ENCODE measurements around the gene LTBR. TPM values are rescaled to one million over a fixed set of nuclear protein-coding genes. Genes with fewer than 3 reads are reported as not detected.
"Not testable (repeated sequence)": the region's sequence is repeated elsewhere in the genome, so short reads cannot be mapped to it uniquely, and the experiment has no call there.

LTBR gene
- total RNA-seq: 29.8 TPM

- H3K9me3 ChIP-seq (ENCODE audit: low read depth, low read length): no peaks in the 10 kb centered on the region
- H3K4me1 ChIP-seq (ENCODE audit: insufficient read depth, low read length): peaks cover 59% of the 10 kb centered on the region
- peak within 1 kb of the TSS; percentile 52 for H3K4me3 ChIP-seq (ENCODE audit: low read length)
- no peaks in the 10 kb centered on the region for H3K27me3 ChIP-seq (ENCODE audit: insufficient read depth, low read length)
Measured at GRCh38 chr12:6383572-6384498, at the start of gene LTBR. LTBR (plus strand) TSS chr12:6384162; CDS start chr12:6384359, 197 bp downstream.

- Histone ChIP-seq H3K4me3 (ENCODE audit: low read length) (no peak overlapping the region), H3K4me1 (ENCODE audit: insufficient read depth, low read length) (peaks cover 97% of the 10 kb centered on the region), H3K9me3 (ENCODE audit: low read depth, low read length) (no peaks in the 10 kb centered on the region), H3K27me3 (ENCODE audit: insufficient read depth, low read length) (no peaks in the 10 kb centered on the region)
Measured at GRCh38 chr12:6334359-6334758, 49.6 kb upstream of the LTBR start.

DNA sequence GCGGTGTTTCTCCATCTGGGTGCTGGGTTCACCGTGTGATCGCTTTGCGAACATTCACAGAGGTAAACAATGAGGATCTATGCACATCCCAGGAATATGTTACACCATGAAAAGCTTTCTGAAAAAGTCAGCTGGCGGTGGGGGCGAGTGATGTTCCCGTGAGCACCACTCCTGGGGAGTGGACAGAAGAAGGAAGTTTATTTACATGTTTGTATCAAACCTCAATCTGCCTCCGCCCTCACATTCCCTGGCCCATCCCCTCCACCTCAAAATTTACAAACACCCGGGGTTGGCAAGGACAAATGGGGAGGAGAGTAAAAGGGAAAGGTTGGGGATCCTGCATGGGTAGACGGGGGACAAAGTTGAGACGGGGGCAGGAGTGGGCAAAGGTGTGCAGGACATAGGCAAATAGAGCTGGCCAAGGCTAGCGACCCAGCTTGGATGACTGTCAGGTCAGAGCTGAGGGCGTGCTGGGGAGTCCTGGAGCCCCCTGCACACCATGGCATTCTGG lies 49.0 kb upstream of the LTBR start:
- peak overlapping the region; percentile 91 for H3K4me3 ChIP-seq (ENCODE audit: low read length)
- H3K4me1 ChIP-seq (ENCODE audit: insufficient read depth, low read length): peaks cover 97% of the 10 kb centered on the region
- H3K27me3 ChIP-seq (ENCODE audit: insufficient read depth, low read length): no peaks in the 10 kb centered on the region
- H3K9me3 ChIP-seq (ENCODE audit: low read depth, low read length): no peaks in the 10 kb centered on the region

GRCh38 chr12:6335451-6336078 lies 48.4 kb upstream of the LTBR start:
- no peaks in the 10 kb centered on the region for H3K27me3 ChIP-seq (ENCODE audit: insufficient read depth, low read length)
- no peaks in the 10 kb centered on the region for H3K9me3 ChIP-seq (ENCODE audit: low read depth, low read length)
- peak overlapping the region; percentile 91 for H3K4me3 ChIP-seq (ENCODE audit: low read length)
- peaks cover 94% of the 10 kb centered on the region for H3K4me1 ChIP-seq (ENCODE audit: insufficient read depth, low read length)

GRCh38 chr12:6336079-6336888 lies 47.7 kb upstream of the LTBR start:
- H3K4me3 ChIP-seq (ENCODE audit: low read length): peak overlapping the region; percentile 91
- peaks cover 88% of the 10 kb centered on the region for H3K4me1 ChIP-seq (ENCODE audit: insufficient read depth, low read length)
- no peaks in the 10 kb centered on the region for H3K9me3 ChIP-seq (ENCODE audit: low read depth, low read length)
- H3K27me3 ChIP-seq (ENCODE audit: insufficient read depth, low read length): no peaks in the 10 kb centered on the region

GRCh38 chr12:6336889-6337853 lies 46.8 kb upstream of the LTBR start:
- H3K4me1 ChIP-seq (ENCODE audit: insufficient read depth, low read length): peaks cover 82% of the 10 kb centered on the region
- no peaks in the 10 kb centered on the region for H3K9me3 ChIP-seq (ENCODE audit: low read depth, low read length)
- peak overlapping the region; percentile 91 for H3K4me3 ChIP-seq (ENCODE audit: low read length)
- no peaks in the 10 kb centered on the region for H3K27me3 ChIP-seq (ENCODE audit: insufficient read depth, low read length)

GRCh38 chr12:6337958-6338433 lies 46.0 kb upstream of the LTBR start:
- Histone ChIP-seq H3K4me1 (ENCODE audit: insufficient read depth, low read length) (peaks cover 82% of the 10 kb centered on the region), H3K27me3 (ENCODE audit: insufficient read depth, low read length) (no peaks in the 10 kb centered on the region), H3K9me3 (ENCODE audit: low read depth, low read length) (no peaks in the 10 kb centered on the region), H3K4me3 (ENCODE audit: low read length) (peak overlapping the region; percentile 91)

GRCh38 chr12:6338536-6338935 lies 45.4 kb upstream of the LTBR start:
- H3K4me3 ChIP-seq (ENCODE audit: low read length): peak overlapping the region; percentile 91
- not testable (repeated sequence) for H3K9me3 ChIP-seq (ENCODE audit: low read depth, low read length); H3K27me3 ChIP-seq (ENCODE audit: insufficient read depth, low read length)
- H3K4me1 ChIP-seq (ENCODE audit: insufficient read depth, low read length): peaks cover 82% of the 10 kb centered on the region

GRCh38 chr12:6338955-6339354 lies 45.0 kb upstream of the LTBR start:
- Histone ChIP-seq H3K4me1 (ENCODE audit: insufficient read depth, low read length) (peaks cover 82% of the 10 kb centered on the region), H3K9me3 (ENCODE audit: low read depth, low read length) (no peaks in the 10 kb centered on the region), H3K4me3 (ENCODE audit: low read length) (peak overlapping the region; percentile 91), H3K27me3 (ENCODE audit: insufficient read depth, low read length) (no peaks in the 10 kb centered on the region)

DNA sequence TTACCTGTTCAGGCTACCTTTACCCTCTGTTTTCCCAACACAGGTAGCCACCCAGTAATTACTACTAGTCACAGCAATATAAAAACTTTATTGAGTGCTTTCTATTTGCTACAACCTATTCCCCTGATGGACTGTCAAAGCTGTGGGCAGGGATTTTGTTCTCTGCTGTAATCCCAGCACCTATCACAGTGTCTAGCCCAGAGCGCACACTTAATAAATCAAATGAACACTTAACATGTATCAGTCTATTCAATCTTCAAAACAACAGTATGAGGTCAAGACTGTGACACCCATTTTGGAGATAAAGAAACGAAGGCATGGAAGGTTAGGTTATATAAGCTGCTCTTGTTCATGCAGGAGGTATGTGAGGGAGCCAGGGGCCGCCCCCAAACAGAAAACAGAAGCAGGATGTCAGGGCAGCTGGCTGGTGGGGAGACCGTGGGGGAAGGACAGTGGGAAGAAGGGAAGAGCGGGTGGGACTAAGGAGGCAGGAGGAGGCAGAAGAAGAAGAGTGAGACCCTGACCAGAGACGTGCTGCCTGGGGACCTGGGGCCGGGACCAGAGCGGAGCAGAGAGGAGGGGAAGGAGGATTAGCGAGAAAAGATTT lies 43.8 kb upstream of the LTBR start:
- peak overlapping the region; percentile 91 for H3K4me3 ChIP-seq (ENCODE audit: low read length)
- H3K9me3 ChIP-seq (ENCODE audit: low read depth, low read length): no peaks in the 10 kb centered on the region
- no peaks in the 10 kb centered on the region for H3K27me3 ChIP-seq (ENCODE audit: insufficient read depth, low read length)
- peaks cover 74% of the 10 kb centered on the region for H3K4me1 ChIP-seq (ENCODE audit: insufficient read depth, low read length)

DNA sequence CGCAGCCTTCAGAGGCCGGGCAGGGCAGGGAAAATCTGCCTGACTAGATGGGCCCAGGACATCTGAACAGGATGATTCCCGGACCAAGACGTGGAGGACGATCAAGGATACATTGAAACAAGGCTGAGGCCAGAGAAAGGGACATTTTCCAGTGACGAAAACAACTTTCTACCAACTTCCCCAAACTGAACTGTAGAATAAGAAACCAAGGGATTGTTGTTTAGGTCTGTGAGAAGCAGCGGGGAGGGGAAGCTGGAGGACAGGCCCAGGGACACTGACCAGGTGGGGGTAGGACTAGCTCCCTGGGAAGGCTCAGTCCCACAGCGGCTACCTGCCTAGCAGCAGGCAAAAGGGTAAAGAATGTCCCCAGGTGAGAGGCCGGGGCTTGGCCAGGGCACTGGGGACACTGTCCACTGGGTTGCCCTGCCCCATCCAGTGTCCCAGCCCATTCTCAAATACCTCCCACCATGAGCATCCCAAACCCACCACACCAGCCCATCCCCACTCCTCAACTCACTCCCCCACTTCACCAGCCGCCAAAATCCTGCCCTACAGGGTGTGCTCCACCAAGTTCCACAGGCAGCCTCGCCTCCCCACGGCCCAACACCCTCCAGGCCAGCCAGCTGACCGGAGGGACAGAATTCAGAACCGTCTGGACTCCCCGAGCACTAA lies 43.1 kb upstream of the LTBR start:
- Histone ChIP-seq H3K4me3 (ENCODE audit: low read length) (peak overlapping the region; percentile 91), H3K9me3 (ENCODE audit: low read depth, low read length) (no peaks in the 10 kb centered on the region), H3K27me3 (ENCODE audit: insufficient read depth, low read length) (no peaks in the 10 kb centered on the region), H3K4me1 (ENCODE audit: insufficient read depth, low read length) (peaks cover 74% of the 10 kb centered on the region)

DNA sequence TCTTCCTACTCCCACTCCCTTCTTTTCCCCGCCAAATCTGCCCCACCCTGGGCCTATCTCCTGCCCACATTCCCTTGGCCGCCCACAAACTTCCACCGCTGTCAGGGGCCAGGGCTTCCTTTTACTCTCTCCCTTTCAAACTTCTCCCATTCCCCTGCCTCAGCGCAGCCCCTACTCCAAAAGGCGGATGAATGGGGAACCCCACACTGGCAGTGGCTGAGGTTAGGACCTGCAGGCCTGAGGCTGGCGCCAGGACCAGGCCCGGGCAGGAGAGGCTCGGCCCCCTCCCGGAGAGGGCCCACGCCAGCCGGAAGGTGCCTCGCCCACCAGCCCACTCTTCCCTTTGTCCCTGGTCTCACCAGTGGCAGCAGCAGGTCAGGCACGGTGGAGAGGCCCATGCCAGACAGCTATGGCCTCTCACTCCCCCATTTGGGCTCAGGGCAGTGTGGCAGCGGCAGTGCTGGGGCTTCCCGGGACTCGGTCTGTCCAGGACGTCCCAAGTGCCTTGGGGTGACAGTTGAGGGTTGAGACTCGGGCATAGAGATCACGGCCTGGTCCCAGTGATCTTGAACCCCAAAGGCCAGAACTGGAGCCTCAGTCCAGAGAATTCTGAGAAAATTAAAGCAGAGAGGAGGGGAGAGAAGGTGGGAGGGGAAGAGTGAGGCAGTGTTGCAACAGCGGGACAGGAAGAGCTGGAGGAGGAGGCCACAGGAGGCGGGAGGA lies 42.4 kb upstream of the LTBR start, which contains the start of gene TNFRSF1A:
Gene TNFRSF1A, minus strand, starts transcription at position 660 of the 723 bp plus-strand sequence. Its CDS starts 262 bp downstream, at position 398.
- Histone ChIP-seq H3K4me1 (ENCODE audit: insufficient read depth, low read length) (peaks cover 74% of the 10 kb centered on the region), H3K9me3 (ENCODE audit: low read depth, low read length) (no peaks in the 10 kb centered on the region), H3K4me3 (ENCODE audit: low read length) (peak within 1 kb of the TSS; percentile 91), H3K27me3 (ENCODE audit: insufficient read depth, low read length) (no peaks in the 10 kb centered on the region)
